ENCODE data around the gene KRTAP10-5. TPM values are rescaled to one million over a fixed set of nuclear protein-coding genes. Genes with fewer than 3 reads are reported as not detected.

The KRTAP10-5 gene
- polyA plus RNA-seq, 1 donor (not counting 4 experiments of a cell fraction or from before 2014, with no cell fraction given) = not detected

DNA sequence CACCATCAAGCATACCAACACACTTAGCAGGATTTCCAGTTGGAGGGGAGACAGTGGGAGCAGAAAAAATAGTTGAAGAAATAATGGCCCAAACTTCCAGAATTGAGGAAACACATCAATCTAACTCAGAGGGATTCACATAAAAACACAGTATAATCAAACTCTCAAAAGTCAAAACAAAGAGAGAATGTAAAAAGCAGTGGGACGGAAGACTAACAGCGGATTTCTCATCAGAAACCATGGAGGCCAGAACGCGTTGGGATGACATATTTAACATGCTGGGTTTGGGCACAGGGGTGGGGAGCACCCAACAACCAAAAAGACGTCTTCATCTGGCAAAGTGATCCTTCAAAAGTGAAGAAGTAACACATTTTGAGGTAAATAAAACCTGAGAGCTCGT is 39.5 kb upstream of the KRTAP10-5 start:
- H2AFZ ChIP-seq (ENCODE audit: control insufficient read depth, low read length) = no peak overlapping the region
- no peaks in the 10 kb centered on the region for H4K20me1 ChIP-seq (ENCODE audit: control insufficient read depth, extremely low read depth, insufficient read depth, low read length)
- no peak overlapping the region for H3K9ac ChIP-seq (ENCODE audit: control insufficient read depth, extremely low read depth, insufficient read depth, low read length)
- H3K27me3 ChIP-seq (ENCODE audit: control insufficient read depth, extremely low read depth, insufficient read depth, low read length) = peaks cover 17% of the 10 kb centered on the region
- no peaks in the 10 kb centered on the region for H3K79me2 ChIP-seq (ENCODE audit: control insufficient read depth, insufficient read depth, low read length)
- DNase-seq (ENCODE audit: low read depth, low spot score) = no peak
- H3K4me3 ChIP-seq (ENCODE audit: control insufficient read depth in 2 of 3, extremely low read depth in 1 of 3, insufficient read depth in 2 of 3, low read depth in 1 of 3, low read length in 3 of 3) = no peak overlapping the region
- H3K27ac ChIP-seq (ENCODE audit: control insufficient read depth, insufficient read depth, low read length) = no peak overlapping the region
- TF ChIP-seq, protein P1, sequence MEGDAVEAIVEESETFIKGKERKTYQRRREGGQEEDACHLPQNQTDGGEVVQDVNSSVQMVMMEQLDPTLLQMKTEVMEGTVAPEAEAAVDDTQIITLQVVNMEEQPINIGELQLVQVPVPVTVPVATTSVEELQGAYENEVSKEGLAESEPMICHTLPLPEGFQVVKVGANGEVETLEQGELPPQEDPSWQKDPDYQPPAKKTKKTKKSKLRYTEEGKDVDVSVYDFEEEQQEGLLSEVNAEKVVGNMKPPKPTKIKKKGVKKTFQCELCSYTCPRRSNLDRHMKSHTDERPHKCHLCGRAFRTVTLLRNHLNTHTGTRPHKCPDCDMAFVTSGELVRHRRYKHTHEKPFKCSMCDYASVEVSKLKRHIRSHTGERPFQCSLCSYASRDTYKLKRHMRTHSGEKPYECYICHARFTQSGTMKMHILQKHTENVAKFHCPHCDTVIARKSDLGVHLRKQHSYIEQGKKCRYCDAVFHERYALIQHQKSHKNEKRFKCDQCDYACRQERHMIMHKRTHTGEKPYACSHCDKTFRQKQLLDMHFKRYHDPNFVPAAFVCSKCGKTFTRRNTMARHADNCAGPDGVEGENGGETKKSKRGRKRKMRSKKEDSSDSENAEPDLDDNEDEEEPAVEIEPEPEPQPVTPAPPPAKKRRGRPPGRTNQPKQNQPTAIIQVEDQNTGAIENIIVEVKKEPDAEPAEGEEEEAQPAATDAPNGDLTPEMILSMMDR (optimal IDR thresholded peaks at IDR 0.05 in 1 of 3, IDR thresholded peaks at IDR 0.05 in 1 of 3, conservative IDR thresholded peaks at IDR 0.05 in 1 of 3; ENCODE audit: extremely low read depth in 1 of 3, insufficient read depth in 2 of 3, low read length in 3 of 3) = no peak
- TF ChIP-seq EZH2 (IDR thresholded peaks at IDR 0.05; ENCODE audit: low read length) = no peak
- FAIRE-seq = no peak
- dilution Hi-C loops (cut with MboI; ENCODE audit: extremely low pct_ligation_motif_present, low sequenced_read_pairs) = no loop called here
- H3K4me1 ChIP-seq (ENCODE audit: control insufficient read depth, extremely low read depth, insufficient read depth, low read length) = peaks cover 7% of the 10 kb centered on the region
- no peaks in the 10 kb centered on the region for H3K9me1 ChIP-seq (ENCODE audit: control insufficient read depth, extremely low read depth, insufficient read depth, low read length)
- H3K36me3 ChIP-seq (ENCODE audit: control insufficient read depth in 2 of 2, extremely low read depth in 1 of 2, insufficient read depth in 2 of 2, low read length in 2 of 2) = no peaks in the 10 kb centered on the region
- H3K4me2 ChIP-seq (ENCODE audit: control insufficient read depth, extremely low read depth, insufficient read depth, low read depth, low read length) = no peak overlapping the region
- peaks cover 7% of the 10 kb centered on the region for H3K9me3 ChIP-seq (ENCODE audit: control insufficient read depth, low read depth, low read length)

DNA sequence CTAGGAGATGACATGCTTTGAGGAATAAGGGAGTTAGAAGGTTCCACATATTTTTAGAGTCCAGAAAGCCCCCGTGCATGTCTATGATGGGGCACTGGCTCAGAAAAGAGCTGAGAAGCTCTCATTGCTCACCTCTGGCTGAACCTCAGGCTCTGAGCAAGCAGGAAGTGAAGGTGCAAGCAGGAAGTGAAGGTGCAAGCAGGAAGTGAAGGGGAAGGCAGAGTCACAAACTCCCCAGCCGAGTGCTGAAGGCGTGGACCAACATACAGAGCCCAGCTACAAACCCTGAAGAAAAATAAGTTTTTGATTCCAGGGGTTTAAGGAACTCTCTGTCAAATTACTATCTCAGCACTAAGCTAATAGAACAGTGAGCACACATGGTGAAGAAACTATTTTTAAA is 38.5 kb upstream of the KRTAP10-5 start:
- Histone ChIP-seq H3K4me2 (ENCODE audit: control insufficient read depth, extremely low read depth, insufficient read depth, low read depth, low read length) (no peak overlapping the region), H3K27me3 (ENCODE audit: control insufficient read depth, extremely low read depth, insufficient read depth, low read length) (peaks cover 19% of the 10 kb centered on the region), H3K4me3 (ENCODE audit: control insufficient read depth in 2 of 3, extremely low read depth in 1 of 3, insufficient read depth in 2 of 3, low read depth in 1 of 3, low read length in 3 of 3) (no peak overlapping the region), H3K9ac (ENCODE audit: control insufficient read depth, extremely low read depth, insufficient read depth, low read length) (no peak overlapping the region), H4K20me1 (ENCODE audit: control insufficient read depth, extremely low read depth, insufficient read depth, low read length) (no peaks in the 10 kb centered on the region), H3K27ac (ENCODE audit: control insufficient read depth, insufficient read depth, low read length) (no peak overlapping the region), H3K36me3 (ENCODE audit: control insufficient read depth in 2 of 2, extremely low read depth in 1 of 2, insufficient read depth in 2 of 2, low read length in 2 of 2) (no peaks in the 10 kb centered on the region), H3K4me1 (ENCODE audit: control insufficient read depth, extremely low read depth, insufficient read depth, low read length) (peaks cover 7% of the 10 kb centered on the region), H2AFZ (ENCODE audit: control insufficient read depth, low read length) (no peak overlapping the region), H3K79me2 (ENCODE audit: control insufficient read depth, insufficient read depth, low read length) (no peaks in the 10 kb centered on the region), H3K9me1 (ENCODE audit: control insufficient read depth, extremely low read depth, insufficient read depth, low read length) (no peaks in the 10 kb centered on the region), H3K9me3 (ENCODE audit: control insufficient read depth, low read depth, low read length) (peaks cover 6% of the 10 kb centered on the region)
- FAIRE-seq = no peak
- dilution Hi-C loops (cut with MboI; ENCODE audit: extremely low pct_ligation_motif_present, low sequenced_read_pairs) = no loop called here
- TF ChIP-seq EZH2 (IDR thresholded peaks at IDR 0.05; ENCODE audit: low read length) = no peak
- TF ChIP-seq, protein P1 (optimal IDR thresholded peaks at IDR 0.05 in 1 of 3, IDR thresholded peaks at IDR 0.05 in 1 of 3, conservative IDR thresholded peaks at IDR 0.05 in 1 of 3; ENCODE audit: extremely low read depth in 1 of 3, insufficient read depth in 2 of 3, low read length in 3 of 3) = no peak
- DNase-seq (ENCODE audit: low read depth, low spot score) = no peak
